Erythroblast (primary cell): ENCODE data around the gene YAE1.

ENCODE experiments used
- GATA1 ChIP-seq: IDR thresholded peaks from 2 replicates; pipeline ENCODE4 v1.6.1; 2011; ENCODE audit warnings: low read depth, mild to moderate bottlenecking, control low read depth, low read length, moderate library complexity
- POLR2A ChIP-seq: IDR thresholded peaks from 2 replicates; pipeline ENCODE4 v1.6.1; 2011; ENCODE audit warnings: mild to moderate bottlenecking, low read length

DNA sequence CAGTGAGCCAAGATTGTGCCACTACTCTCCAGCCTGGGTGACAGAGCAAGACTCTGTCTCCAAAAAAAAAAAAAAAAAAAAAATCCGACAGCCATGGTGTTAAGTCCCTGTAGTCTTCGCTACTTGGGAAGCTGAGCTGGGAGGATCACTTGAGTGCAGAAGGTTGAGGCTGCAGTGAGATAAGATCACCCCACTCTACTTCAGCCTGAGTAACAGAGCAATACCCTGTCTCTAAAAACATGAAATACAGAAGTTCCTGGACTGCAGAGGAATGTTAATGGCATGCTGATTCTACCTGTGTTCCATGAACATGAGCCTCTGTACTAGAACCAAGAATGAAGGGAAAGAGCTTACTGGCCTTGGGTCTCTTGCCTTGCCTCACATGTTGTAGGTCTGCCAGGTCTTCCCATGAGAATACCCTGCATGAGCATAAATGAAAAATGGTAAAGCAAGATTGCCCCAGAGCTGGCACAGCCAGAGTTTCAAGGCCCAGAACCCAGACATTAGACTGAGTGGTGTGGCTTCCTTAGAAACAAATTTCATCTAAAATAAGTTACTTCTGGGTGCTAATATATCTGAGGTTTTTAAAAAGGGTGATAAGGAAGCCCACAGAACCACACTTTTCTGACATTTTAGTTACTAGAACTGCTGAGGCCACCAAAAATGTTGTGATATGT lies 8.6 kb downstream of the YAE1 start:
- TF ChIP-seq POLR2A, result no peak
- TF ChIP-seq GATA1, result no peak
